Activated T-cell treated with anti-CD3 and anti-CD28 coated beads for 1 hour (primary cell): Measurements from ENCODE around the gene CD226.
A peak's percentile ranks its signal among the peaks of the same experiment; 100 is the strongest.
"Not testable (repeated sequence)": the region's sequence is repeated elsewhere in the genome, so short reads cannot be mapped to it uniquely, and the experiment has no call there.

Experiments used
- DNase-seq: peaks from one replicate; pipeline ENCODE4 v3.0.0-alpha.2; 2020; ENCODE audit warnings: low read depth

Gene CD226

DNA sequence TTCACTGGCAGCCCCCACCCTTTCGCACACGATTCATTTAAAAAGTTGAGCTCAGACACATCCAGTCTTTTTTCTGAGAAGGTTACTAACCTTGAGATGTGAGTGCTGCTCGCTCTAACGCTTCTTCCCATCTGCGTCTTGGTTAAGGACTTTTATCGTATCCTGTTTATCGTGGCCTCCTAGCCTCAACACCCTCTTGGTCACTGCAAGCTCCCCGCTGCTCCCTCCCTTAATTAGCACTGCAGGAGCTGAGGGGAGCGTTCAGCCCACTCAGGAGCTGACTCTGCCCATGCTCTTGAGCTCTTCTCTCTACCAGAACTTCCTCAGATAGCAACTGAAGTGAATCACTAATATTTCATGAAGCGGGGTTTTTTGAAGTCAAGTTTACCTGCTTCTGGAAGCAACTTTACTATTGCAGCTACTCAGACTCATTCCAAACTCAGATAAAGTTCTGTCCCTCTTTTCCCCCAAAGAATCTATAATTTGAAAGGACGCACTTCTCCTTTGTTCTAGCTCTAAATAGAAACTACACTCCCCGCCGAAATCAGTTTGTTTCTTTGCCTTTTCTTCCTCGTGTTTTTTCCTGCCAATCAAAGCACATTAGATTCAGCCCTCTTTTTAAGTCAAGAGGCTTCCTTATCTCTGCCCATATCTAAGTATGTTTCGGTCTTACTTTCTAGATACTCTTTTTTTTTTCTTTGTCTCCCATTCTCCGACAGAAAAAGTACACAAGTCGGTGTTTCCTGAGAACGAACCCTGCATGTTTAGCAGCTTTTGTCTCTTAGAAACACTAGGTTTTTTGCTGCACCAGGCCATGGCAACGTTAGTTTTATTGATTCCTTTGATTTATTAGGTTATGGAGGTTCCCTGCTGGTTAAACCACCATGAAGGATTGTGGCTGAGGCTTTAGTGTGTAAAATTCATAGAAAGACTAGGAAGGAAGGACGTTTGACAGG is 9.3 kb upstream of the CD226 start:
- no peak for DNase-seq

DNA sequence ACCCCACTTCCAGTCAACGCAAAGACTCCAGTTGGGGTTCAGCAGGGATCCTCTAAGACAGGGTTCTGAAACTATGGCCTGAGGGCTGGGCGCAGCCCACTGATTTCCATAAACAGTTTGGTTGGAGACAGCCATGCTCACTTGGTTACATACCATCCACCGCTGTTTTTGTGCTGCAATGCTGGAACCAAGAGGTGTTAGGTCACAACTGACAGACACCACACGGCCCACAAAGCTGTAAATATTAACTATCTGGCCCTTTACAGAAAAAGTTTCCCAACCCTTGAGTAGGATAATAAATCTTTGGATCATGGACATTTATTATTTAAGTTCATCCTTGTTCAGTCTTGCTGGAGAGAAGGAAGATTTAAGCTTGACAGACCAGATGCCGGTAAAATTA is 8.4 kb upstream of the CD226 start:
- DNase-seq: no peak

DNA sequence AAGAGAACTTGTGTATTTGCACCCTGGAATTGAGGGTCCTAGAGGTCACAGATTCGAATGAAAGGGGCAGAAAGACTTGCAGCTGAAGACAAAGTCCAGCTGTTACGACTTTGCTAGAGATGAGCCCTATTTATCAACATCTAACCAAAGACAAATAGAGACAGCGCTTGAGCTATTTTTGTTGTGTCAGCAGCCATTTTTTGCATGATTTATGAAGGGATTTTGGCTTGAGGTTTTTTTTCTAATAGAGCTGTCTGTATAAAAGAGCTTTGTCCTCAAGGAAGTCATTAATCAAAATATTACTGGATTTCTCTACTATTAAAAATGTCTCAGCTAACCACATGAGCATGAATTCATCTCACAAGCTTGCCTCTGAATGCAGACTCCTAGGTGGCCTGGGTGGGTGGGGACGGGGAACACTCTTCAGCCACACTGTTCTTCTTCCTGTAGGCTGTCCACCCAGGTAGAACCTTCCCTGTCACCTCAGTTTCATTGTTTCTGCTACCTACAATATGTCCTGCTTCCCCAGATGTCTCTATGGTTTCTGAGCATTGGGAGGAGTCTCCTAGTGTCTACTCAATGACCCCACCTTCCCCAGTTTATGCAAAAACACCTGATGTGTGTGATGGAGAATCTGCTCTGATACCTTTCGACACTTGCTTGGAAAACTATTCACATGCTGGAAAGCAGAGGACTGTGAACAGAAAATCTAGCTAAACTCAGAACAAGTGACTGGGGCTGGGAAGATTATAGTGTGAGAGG is 7.2 kb upstream of the CD226 start:
- DNase-seq: no peak

DNA sequence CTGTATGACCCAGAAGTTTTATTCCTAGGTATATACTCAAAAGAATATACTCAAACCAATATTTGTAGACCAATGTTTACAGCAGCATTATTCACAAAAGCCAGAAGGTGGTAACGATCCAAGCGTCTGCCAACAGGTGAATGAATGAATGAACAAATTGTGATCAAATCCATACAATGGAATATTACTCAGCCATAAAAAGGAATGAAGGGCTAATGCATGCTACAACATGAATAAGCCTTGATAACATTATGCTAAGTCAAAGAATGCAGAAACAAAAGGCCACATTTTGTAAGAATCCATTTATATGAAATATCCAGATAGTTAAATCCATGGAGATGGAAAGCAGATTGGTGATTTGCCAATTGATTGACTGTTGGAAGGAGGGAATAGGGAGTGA is 5.5 kb upstream of the CD226 start:
- DNase-seq: no peak

DNA sequence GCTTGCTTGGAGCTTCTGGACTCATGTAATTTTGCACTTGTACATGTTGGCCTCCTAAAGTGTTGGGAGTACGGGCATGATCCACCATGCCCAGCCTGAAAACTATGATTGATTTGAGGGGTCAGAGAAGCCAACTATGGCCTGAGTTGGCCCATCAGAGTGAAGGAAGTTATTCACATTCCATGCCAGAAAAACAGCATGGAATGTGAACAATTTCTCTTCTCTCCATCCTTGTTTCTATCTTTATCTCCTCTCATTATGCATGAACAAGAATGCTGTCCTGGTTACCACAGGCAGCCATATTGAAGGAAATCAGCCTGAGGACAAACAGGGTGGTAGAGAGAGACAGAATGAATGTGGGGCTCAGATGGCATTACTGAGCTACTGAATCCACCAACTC is 3.5 kb upstream of the CD226 start:
- no peak for DNase-seq

DNA sequence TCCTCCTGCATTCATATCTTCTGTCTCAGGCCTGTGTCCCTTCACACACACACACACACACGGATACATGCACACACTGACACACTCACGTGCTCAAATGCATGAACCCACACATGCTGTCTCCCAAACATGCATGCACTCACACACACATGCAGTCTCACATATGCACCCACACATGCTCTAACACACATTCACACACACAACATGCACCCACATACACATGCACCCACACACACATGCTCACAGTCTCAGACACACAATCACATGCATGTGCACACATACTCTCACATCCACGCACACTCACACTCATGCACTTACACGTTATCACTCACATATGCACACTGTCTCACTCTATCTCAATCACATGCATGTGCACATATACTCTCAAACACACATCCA is 1.9 kb upstream of the CD226 start:
- DNase-seq: no peak

DNA sequence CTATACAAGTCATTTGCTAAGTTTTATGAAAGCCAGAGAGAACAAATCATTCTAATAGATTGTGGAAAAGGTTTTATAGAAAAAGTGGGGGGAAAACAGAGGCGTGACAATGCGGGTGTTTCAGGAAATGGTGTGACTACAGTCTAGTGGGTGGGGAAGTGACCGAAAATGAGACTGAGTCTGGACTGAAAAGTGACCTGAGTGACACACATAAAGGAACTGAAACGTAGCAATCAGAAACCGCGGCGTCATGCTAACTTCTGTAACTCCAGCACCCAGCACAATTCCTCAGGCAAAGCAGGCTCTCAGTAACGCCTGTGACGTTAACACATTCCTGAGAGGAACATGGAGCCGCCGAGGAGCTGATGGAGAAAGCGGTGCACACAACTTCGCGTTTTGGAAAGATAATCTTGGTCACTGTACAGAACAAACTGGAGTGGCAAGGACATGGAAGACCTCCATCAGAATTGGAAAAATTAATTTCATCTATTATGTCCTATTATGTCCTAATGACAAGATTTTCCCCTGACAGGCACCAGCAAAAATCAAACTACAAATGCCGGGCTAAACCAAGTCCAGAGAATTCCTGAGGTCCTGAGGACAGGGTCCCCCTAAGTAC is 1.4 kb upstream of the CD226 start:
- no peak for DNase-seq

DNA sequence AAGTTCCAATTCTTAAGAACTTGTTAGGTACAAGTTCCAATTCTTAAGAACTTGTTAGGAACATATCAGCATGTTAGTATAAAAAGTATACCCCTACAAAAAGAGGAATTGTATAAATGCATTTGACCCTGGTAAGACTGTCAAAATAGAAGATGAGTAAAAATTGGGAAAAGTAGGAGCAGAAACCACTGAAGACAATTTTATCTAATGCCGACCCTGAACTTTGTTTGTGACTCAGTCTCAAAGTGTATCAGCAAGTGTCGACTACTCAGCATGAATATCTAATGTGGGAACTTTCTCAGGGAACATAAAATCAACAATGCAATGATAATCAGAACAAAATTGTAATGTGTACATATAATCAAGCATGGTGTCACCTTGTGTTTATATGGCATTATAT is 583 bp upstream of the CD226 start:
- no peak for DNase-seq

DNA sequence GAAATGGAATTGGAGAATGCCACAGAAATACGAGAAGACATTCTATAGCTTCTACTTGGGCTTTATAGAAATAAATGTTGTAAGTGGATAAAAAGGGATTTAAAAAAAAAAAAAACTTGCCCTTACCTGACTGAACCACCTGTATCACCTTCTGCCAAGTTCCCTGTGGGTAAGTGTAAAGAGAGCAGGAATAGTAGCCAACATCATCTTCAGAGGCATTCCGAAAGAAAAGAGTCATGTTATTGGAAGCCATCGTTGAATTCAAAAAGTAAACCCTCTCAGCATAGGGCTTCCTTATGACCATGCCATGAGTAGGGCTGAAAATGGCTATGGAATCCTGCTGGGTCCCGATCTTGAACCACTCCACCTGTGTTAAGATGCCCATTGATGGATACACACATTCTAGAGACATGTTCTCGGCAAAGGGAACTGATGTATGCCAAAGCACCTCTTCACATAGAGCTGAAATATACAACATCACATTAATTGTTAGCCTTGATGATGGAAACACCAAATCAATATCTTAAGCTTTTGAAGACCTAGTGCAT is 991 bp downstream of the CD226 start:
- DNase-seq: no peak

DNA sequence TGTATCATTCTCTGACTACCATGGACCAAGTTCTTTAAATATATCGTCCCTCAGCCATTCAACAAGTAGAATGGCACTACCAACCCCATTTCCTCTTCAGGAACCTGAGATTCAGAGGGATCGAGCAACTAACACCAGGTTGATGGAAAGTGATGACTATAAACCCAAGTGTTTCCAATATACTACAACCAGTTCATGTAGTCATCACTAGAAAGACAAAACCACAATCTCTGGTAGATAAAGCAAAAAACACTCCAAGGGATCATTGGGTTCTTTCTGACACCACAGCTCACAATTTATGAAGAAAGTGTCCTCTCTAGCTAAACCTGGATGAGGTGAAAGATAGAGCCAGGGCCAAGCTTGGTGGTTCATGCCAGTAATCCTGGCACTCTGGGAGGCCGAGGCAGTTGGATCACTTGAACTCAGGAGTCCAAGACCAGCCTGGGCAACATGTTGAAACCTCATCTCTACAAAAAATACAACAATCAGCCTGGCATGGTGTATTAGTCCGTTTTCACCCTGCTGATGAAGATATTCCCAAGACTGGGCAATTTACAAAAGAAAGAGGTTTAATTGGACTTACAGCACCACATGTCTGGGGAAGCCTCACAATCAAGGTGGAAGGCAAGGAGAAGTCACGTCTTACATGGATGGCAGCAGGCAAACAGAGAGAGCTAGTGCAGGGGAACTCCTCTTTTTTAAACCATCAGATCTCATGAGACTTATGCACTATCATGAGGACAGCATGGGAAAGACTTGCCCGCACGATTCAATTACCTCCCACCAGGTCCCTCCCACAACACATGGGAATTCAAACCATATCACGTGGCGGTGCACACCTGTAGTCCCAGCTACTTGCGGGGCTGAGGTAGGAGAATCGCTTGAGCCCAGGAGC is 2.2 kb downstream of the CD226 start:
- no peak for DNase-seq

DNA sequence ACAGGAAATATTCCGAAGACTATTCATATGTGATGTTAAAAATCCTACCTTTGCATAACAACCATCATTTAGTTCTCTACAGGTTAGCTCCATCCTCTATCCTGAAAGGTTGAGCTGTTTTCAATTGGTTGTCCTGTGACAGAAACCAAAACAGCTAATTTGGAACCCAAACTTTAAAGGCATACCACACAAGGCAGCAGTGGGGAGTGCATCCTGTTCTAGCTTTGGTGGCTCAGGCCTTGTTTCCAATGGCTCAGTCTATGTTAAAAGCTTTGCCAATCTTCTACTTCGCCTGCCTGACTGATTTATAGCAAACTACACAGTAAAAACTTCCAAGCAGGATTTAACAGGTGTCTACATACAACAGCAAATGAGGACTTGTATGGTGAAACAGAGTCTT is 3.2 kb downstream of the CD226 start:
- DNase-seq: no peak

DNA sequence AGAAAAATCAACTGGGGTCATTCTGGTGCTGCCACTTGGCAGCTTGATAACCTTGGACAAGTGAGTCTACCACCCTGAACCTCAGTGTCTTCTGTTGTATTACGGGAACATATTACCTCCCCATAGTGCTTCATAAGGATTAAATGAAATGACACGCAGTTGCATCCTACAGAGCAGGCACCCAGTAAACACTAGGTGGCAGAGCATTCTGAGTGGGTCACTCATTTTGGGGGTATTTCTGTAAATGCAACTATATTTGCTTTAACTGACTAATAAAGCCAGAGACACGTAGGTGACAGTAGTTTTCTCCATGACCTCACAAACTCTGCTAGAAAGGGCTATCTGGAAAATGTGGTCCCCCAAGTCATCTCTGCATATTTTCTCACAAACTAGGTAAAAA is 4.7 kb downstream of the CD226 start:
- no peak for DNase-seq

DNA sequence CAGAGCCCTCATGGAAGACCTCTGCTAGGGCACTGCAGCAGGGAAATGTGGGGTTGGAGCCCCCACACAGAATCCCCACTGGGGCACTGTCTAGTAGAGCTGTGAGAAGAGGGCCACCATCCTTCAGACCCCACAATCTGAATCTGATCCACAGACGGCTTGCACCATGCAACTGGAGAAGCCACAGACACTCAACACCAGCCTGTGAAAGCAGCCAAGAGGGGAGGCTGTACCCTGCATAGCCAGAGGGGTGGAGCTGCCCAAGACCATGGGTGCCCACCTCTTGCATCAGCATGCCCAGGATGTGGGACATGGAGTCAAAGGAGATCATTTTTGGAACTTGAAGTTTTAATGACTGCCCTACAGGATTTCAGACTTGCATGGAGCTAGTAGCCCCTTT is 6.5 kb downstream of the CD226 start:
- no peak for DNase-seq

DNA sequence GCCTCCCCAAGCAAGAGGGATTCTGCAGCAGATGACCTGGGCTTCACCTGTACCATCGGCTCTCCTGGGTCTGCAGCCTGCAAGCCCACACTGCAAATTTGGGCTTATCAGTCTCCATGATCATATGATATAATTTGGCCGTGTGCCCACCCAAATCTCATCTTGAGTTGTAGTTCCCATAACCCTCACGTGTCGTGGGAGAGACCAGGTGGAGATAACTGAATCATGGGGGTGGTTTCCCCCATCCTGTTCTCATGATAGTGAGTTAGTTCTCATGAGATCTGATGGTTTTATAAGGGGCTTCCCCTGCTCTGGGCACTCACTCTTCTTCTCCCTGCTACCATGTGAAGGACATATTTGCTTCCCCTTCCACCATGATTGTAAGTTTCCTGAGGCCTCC is 7.9 kb downstream of the CD226 start:
- DNase-seq: not testable (repeated sequence)

DNA sequence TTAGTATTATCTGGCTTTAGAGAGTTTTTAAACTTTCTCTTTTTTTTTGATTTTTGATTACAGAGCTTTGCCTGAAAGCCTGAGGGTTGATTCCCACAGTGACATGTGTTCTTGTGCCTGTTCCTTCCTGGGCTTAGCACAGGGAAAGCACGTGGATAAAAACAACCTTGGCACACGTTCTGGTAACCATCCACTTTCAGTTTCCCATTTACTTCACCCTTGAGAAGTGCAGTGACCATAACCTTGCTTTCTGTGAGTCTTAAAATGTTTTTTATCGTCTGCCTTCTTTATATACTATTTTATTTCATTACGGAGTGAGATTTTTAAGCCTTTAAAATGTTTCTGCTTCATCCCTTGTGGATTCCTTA is 11.5 kb downstream of the CD226 start:
- no peak for DNase-seq

DNA sequence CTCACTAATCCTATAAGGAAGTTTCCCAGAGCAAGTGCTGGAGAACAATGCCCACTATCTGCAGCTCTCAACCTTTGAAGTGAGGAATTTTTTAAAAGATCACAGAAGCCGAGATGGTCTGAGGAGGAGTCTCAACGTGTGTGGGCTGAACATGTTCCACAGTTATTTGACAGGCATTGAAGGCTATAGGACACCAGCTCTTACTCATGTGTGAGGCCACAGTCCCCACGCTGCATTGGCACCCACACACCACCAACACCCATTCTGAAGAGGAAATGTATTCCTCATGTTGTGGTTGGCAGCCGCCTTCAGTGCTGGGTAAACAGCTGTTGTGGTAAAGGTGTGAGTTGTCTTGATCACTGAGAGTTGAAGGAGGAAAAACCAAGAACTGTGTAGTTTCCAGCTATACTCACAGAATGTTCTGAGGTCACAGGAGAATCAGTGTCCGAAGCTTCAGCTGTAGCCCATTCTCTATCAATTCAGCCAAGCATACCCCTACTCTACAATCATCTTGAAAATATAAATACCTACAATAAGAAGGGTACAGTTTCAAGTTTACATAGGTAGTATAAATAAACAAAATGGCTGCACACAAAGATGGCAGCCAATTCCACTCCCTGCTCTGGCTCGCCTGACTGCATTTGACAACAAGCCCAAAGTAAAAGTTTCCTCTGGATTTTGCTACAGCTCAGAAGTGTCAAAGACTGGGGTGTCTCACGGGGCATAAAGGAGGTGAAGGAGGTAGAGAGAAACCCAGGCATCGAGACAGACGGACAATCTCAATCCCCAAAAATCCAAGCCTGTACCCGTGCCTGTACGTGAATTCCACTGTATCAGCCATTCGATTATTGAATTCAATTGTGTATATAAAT is 12.1 kb downstream of the CD226 start:
- DNase-seq: peak; percentile 61

DNA sequence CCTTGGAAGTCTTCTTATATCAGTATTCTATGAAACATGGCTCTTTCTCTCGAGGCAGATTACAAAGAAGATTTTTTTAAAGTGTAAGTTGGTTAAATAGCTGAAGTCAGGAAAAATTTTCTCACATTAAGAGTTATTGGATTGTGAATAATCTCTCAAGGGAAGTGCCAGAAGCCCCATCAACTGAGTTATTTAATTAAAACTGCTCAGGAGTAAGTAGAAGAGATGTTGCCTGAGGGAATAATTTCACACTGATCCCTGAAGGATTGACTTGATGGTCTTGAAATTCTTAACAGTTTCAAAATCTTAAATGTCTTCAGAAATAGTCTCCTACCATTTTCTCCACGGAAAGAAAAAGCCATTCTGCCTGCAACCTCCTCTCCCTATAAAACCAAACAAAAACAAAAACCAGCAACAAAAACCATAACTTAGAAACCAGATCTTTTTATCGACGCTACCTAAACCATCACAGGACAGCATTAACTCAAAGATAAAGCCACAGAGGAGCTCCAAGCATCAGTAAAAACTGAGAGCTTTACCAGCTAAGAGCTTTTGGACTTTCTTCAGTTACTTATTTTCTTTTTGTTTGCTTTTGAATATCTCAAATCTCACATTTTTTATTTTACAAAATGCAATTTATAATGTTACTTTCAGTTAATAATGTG is 12.9 kb downstream of the CD226 start:
- no peak for DNase-seq

DNA sequence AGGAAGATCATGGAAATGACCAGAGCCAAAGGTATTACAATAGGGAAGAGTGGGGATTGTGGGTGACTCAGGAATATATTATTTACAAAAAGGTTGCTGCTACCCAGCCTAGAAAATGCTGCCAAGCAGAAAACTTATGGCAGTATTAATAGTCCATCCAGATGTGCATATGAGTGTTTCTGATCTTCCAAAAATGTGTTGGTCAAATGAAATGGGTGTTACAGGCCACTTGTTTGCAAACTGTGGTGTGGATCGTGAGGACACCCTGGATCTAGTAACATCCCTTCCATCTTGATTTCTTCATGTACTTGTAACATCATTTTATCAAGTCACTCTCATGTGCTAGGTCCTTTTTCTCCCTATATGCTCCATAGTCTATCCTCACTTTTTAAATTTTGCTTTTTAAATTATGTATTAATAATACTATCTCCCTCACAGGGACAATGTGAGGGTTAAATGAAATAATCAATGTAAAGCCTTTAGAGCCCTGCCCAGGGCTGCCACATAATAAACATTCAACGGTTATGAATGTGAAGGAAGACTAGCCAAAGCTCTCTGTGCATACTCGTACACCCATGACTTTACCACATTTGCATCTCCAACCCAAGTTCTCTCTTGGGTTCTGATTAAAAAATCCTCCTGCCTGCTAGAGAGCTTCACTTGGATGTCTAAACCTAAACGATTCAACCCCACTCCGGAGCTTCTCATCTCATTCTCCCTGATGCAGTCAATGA is 18.5 kb downstream of the CD226 start:
- no peak for DNase-seq

DNA sequence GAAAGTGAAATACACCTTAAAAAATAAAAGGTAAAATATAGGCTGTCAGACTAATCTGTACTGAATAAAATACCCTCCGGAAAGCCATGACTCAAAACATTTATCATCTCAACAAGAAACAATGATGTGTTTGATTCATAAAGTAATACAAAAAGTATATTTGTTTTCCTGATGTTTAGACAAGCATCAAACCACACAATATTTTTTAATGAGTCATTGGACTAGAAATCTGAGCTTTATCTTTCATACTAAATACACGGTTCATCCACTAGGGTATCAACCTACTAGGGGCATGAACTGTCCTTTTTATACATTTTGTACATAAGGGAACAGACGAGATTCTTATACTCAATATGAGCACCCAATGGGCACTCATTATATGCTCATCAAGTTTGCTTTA is 31.3 kb downstream of the CD226 start:
- DNase-seq: no peak
